ENCODE measurements around the gene CBL.
A peak's percentile ranks its signal among the peaks of the same experiment; 100 is the strongest.
"Not testable (repeated sequence)": the region's sequence is repeated elsewhere in the genome, so short reads cannot be mapped to it uniquely, and the experiment has no call there.

Gene CBL

GRCh38 chr11:119193001-119193400 is 13.1 kb upstream of the CBL start:
- no peaks in the 10 kb centered on the region for H3K36me3 Mint-ChIP-seq (ENCODE audit: low read depth)
- H3K27ac Mint-ChIP-seq = no peak overlapping the region
- H3K4me3 Mint-ChIP-seq = no peak overlapping the region
- H3K9me3 Mint-ChIP-seq = no peaks in the 10 kb centered on the region
- H3K4me1 Mint-ChIP-seq (ENCODE audit: low read depth) = peaks cover 4% of the 10 kb centered on the region
- H3K27me3 Mint-ChIP-seq (ENCODE audit: low read depth) = no peaks in the 10 kb centered on the region

- Mint-ChIP-seq H3K4me1 (ENCODE audit: low read depth) (peaks cover 4% of the 10 kb centered on the region), H3K4me3 (no peak overlapping the region), H3K27me3 (ENCODE audit: low read depth) (no peaks in the 10 kb centered on the region), H3K9me3 (no peaks in the 10 kb centered on the region), H3K27ac (no peak overlapping the region), H3K36me3 (ENCODE audit: low read depth) (no peaks in the 10 kb centered on the region)
Observed at GRCh38 chr11:119193626-119194025, 12.5 kb upstream of the CBL start.

GRCh38 chr11:119194811-119195440 is 11.2 kb upstream of the CBL start:
- no peak overlapping the region for H3K27ac Mint-ChIP-seq
- no peaks in the 10 kb centered on the region for H3K27me3 Mint-ChIP-seq (ENCODE audit: low read depth)
- H3K4me3 Mint-ChIP-seq = no peak overlapping the region
- H3K4me1 Mint-ChIP-seq (ENCODE audit: low read depth) = peaks cover 4% of the 10 kb centered on the region
- H3K36me3 Mint-ChIP-seq (ENCODE audit: low read depth) = no peaks in the 10 kb centered on the region
- no peaks in the 10 kb centered on the region for H3K9me3 Mint-ChIP-seq

- no peaks in the 10 kb centered on the region for H3K9me3 Mint-ChIP-seq
- no peaks in the 10 kb centered on the region for H3K36me3 Mint-ChIP-seq (ENCODE audit: low read depth)
- no peak overlapping the region for H3K27ac Mint-ChIP-seq
- no peaks in the 10 kb centered on the region for H3K27me3 Mint-ChIP-seq (ENCODE audit: low read depth)
- H3K4me3 Mint-ChIP-seq = no peak overlapping the region
- H3K4me1 Mint-ChIP-seq (ENCODE audit: low read depth) = peaks cover 4% of the 10 kb centered on the region
Observed at GRCh38 chr11:119195680-119196079, 10.5 kb upstream of the CBL start.

GRCh38 chr11:119196833-119197483 is 9.2 kb upstream of the CBL start:
- Mint-ChIP-seq H3K27me3 (ENCODE audit: low read depth) (no peaks in the 10 kb centered on the region), H3K4me3 (no peak overlapping the region), H3K36me3 (ENCODE audit: low read depth) (no peaks in the 10 kb centered on the region), H3K4me1 (ENCODE audit: low read depth) (peaks cover 4% of the 10 kb centered on the region), H3K27ac (no peak overlapping the region), H3K9me3 (no peaks in the 10 kb centered on the region)

GRCh38 chr11:119198925-119199324 is 7.2 kb upstream of the CBL start:
- H3K4me1 Mint-ChIP-seq (ENCODE audit: low read depth) = peaks cover 4% of the 10 kb centered on the region
- H3K36me3 Mint-ChIP-seq (ENCODE audit: low read depth) = no peaks in the 10 kb centered on the region
- H3K4me3 Mint-ChIP-seq = no peak overlapping the region
- no peaks in the 10 kb centered on the region for H3K9me3 Mint-ChIP-seq
- no peaks in the 10 kb centered on the region for H3K27me3 Mint-ChIP-seq (ENCODE audit: low read depth)
- no peak overlapping the region for H3K27ac Mint-ChIP-seq

- H3K27ac Mint-ChIP-seq; H3K9me3 Mint-ChIP-seq; H3K4me1 Mint-ChIP-seq (ENCODE audit: low read depth); H3K4me3 Mint-ChIP-seq; H3K27me3 Mint-ChIP-seq (ENCODE audit: low read depth); H3K36me3 Mint-ChIP-seq (ENCODE audit: low read depth): not testable (repeated sequence)
Observed at GRCh38 chr11:119201236-119201635, 4.9 kb upstream of the CBL start.

- H3K36me3 Mint-ChIP-seq (ENCODE audit: low read depth) = peaks cover 1% of the 10 kb centered on the region
- no peaks in the 10 kb centered on the region for H3K9me3 Mint-ChIP-seq
- H3K27ac Mint-ChIP-seq = no peak overlapping the region
- H3K27me3 Mint-ChIP-seq (ENCODE audit: low read depth) = no peaks in the 10 kb centered on the region
- H3K4me1 Mint-ChIP-seq (ENCODE audit: low read depth) = peaks cover 10% of the 10 kb centered on the region
- H3K4me3 Mint-ChIP-seq = no peak overlapping the region
Observed at GRCh38 chr11:119202554-119202953, 3.6 kb upstream of the CBL start.

- no peaks in the 10 kb centered on the region for H3K27me3 Mint-ChIP-seq (ENCODE audit: low read depth)
- H3K9me3 Mint-ChIP-seq = no peaks in the 10 kb centered on the region
- no peak overlapping the region for H3K4me3 Mint-ChIP-seq
- H3K4me1 Mint-ChIP-seq (ENCODE audit: low read depth) = peaks cover 18% of the 10 kb centered on the region
- H3K36me3 Mint-ChIP-seq (ENCODE audit: low read depth) = peaks cover 1% of the 10 kb centered on the region
- no peak overlapping the region for H3K27ac Mint-ChIP-seq
Observed at GRCh38 chr11:119204066-119204465, 2.1 kb upstream of the CBL start.

GRCh38 chr11:119205080-119205479 is 1.1 kb upstream of the CBL start:
- Mint-ChIP-seq H3K9me3 (no peaks in the 10 kb centered on the region), H3K27me3 (ENCODE audit: low read depth) (no peaks in the 10 kb centered on the region), H3K36me3 (ENCODE audit: low read depth) (peaks cover 1% of the 10 kb centered on the region), H3K27ac (no peak overlapping the region), H3K4me3 (peak overlapping the region; percentile 21), H3K4me1 (ENCODE audit: low read depth) (peaks cover 24% of the 10 kb centered on the region)

GRCh38 chr11:119206511-119207414 is 624 bp downstream of the CBL start:
- Mint-ChIP-seq H3K36me3 (ENCODE audit: low read depth) (peaks cover 1% of the 10 kb centered on the region), H3K4me3 (peak overlapping the region; percentile 93), H3K27ac (peak overlapping the region; percentile 88), H3K4me1 (ENCODE audit: low read depth) (peaks cover 24% of the 10 kb centered on the region), H3K27me3 (ENCODE audit: low read depth) (no peaks in the 10 kb centered on the region), H3K9me3 (no peaks in the 10 kb centered on the region)

- peaks cover 1% of the 10 kb centered on the region for H3K36me3 Mint-ChIP-seq (ENCODE audit: low read depth)
- peak overlapping the region; percentile 88 for H3K27ac Mint-ChIP-seq
- no peaks in the 10 kb centered on the region for H3K9me3 Mint-ChIP-seq
- H3K27me3 Mint-ChIP-seq (ENCODE audit: low read depth) = no peaks in the 10 kb centered on the region
- H3K4me3 Mint-ChIP-seq = peak overlapping the region; percentile 93
- peaks cover 24% of the 10 kb centered on the region for H3K4me1 Mint-ChIP-seq (ENCODE audit: low read depth)
Observed at GRCh38 chr11:119207415-119207960, 1.3 kb downstream of the CBL start.

GRCh38 chr11:119209186-119209585 is 3.0 kb downstream of the CBL start:
- H3K27ac Mint-ChIP-seq = no peak overlapping the region
- no peaks in the 10 kb centered on the region for H3K27me3 Mint-ChIP-seq (ENCODE audit: low read depth)
- peaks cover 4% of the 10 kb centered on the region for H3K36me3 Mint-ChIP-seq (ENCODE audit: low read depth)
- H3K4me1 Mint-ChIP-seq (ENCODE audit: low read depth) = peaks cover 27% of the 10 kb centered on the region
- peak overlapping the region; percentile 34 for H3K4me3 Mint-ChIP-seq
- no peaks in the 10 kb centered on the region for H3K9me3 Mint-ChIP-seq

GRCh38 chr11:119210050-119210449 is 3.9 kb downstream of the CBL start:
- Mint-ChIP-seq H3K9me3 (no peaks in the 10 kb centered on the region), H3K27ac (no peak overlapping the region), H3K4me3 (no peak overlapping the region), H3K27me3 (ENCODE audit: low read depth) (no peaks in the 10 kb centered on the region), H3K36me3 (ENCODE audit: low read depth) (peaks cover 4% of the 10 kb centered on the region), H3K4me1 (ENCODE audit: low read depth) (peaks cover 30% of the 10 kb centered on the region)
